Cardiac fibroblast (primary cell): ENCODE results near the gene TMEM132E.

Experiments
- DNase-seq, 2 donors: peaks; one replicate each; pipeline versions ENCODE4 v3.0.0 to v3.0.0-alpha.2; 2010; ENCODE audit warnings: low read depth in 2 of 2
- H3K4me3 ChIP-seq, 2 donors: replicated peaks in 1 of 2; 1 replicate in 1 of 2; 2 replicates in 1 of 2; pipeline ENCODE4 v1.5.1; 2011; ENCODE audit warnings: low read depth in 2 of 2, low read length in 2 of 2, mild to moderate bottlenecking in 2 of 2, moderate library complexity in 1 of 2
- CTCF ChIP-seq: IDR thresholded peaks from one replicate; pipeline ENCODE4 v1.5.1; 2011; ENCODE audit warnings: low read depth, mild to moderate bottlenecking, low read length, inconsistent platforms

The TMEM132E gene

GRCh38 chr17:34668206-34668605 lies 88.8 kb downstream of the TMEM132E start:
- H3K4me3 ChIP-seq = no peak overlapping the region
- TF ChIP-seq CTCF = no peak
- no peak for DNase-seq

DNA sequence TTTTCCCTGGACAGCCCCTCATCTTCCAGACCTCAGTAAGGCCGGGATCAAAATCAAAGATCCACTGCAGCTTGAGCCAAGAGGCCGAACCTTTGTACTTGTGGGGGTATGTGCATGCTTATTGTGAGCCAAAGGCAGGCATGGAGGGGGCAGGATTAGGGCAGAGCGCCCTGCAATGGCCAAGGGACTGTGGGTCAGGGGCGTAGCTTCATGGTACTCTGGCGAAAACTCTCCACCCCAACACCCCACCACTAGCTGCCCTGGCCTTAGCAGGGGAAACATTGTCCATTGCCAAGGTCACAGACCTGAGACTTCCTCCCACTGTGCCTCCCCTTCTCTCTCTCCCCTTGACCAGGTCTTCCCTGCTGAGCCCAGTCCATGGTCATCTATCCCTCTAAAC lies 90.1 kb downstream of the TMEM132E start:
- no peak for TF ChIP-seq CTCF
- H3K4me3 ChIP-seq = no peak overlapping the region
- no peak for DNase-seq

GRCh38 chr17:34670618-34671017 lies 91.2 kb downstream of the TMEM132E start:
- TF ChIP-seq CTCF = no peak
- DNase-seq = no peak

DNA sequence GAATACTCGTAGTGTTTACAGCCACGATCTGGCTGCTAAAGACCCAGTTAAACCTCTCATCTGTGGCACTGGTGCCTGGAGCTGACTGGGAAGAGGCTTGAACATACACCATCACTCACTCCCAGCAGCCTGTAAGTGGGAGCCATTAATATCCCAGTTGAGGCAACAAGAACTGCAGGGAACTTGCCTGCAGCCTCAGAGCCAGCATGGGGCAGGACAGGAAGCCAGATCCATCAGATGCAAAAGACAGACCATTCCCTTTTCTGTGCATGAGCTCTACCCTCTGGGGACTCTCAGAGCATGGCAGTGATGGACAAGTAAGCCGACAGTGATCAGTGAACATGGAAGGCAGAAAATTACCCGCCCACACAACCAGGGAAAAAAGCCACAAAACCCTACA lies 91.8 kb downstream of the TMEM132E start:
- no peak for TF ChIP-seq CTCF
- no peak for DNase-seq

More at GRCh38 chr17:34670618-34671017, 91.2 kb downstream of the TMEM132E start:
- no peak overlapping the region for H3K4me3 ChIP-seq

DNA sequence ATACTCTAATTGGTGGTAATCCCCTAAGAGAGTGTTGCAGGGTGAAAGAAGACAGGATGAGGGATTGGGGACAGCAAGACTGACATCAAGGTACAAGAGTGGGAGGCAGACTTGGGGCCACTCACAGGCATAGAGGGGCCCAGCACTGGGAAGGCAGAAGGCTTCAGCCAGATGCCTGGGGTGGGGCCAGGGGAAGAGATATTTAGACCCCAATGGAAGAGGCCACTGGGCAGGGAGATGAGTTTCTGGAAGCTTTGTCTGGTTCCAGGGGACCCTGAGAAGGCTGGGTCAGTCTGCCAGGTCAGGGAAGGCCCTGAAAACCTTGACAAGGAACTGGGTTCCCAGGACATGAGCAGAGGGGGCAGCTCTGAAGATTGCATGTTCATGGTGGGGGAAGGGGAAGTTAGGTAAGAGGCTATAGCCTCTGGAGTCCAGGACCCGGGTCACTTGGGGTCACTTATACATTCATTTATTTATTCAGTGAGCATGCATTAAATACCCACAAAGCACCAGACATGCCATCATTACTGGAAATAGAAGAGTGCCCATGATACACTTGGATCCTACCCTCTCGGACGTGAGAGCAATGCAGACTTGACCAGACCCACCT lies 92.9 kb downstream of the TMEM132E start:
- no peak for TF ChIP-seq CTCF
- no peak overlapping the region for H3K4me3 ChIP-seq
- no peak for DNase-seq

More for the DNA sequence above, 91.8 kb downstream of the TMEM132E start:
- H3K4me3 ChIP-seq = no peak overlapping the region

DNA sequence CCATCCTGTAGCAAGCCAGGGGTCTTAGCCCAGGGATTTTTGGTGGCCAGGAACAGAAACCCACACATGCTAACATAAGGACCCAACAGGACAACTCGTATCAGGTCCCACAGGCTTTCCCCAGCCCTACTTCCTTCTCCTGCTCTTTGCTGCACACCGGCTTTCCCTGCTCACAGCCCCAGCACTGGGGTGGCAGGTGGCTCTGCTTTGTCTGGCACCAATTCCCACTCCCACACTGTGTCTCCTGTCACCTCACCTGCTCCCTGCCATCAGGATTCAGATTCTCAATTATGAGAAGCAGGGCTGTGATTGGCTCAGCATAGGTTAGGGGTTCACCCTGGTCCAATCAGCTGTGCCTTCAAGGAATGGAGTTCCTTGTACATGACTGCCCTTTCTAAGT lies 94.1 kb downstream of the TMEM132E start:
- no peak for TF ChIP-seq CTCF
- no peak for DNase-seq
- H3K4me3 ChIP-seq = no peak overlapping the region
